Osteoblast (primary cell): ENCODE measurements around the gene MGA. TPM values are rescaled to one million over a fixed set of nuclear protein-coding genes. Genes with fewer than 3 reads are reported as not detected.

Experiments
- DNase-seq: peaks from one replicate; pipeline ENCODE4 v3.0.0; 2011; ENCODE audit warnings: low spot score, mixed read lengths; ENCODE audit not compliant: insufficient read length; ENCODE audit errors: missing footprints
- H2AFZ ChIP-seq: 2 replicates; pipeline ENCODE4 v1.6.0; 2011; ENCODE audit warnings: mild to moderate bottlenecking, low read length
- H3K27ac ChIP-seq: 2 replicates; pipeline ENCODE4 v1.5.1; 2011; ENCODE audit warnings: mild to moderate bottlenecking, low read depth, low read length, moderate library complexity
- H3K27me3 ChIP-seq: 2 replicates; pipeline ENCODE4 v1.6.0; 2012; ENCODE audit warnings: mild to moderate bottlenecking, control low read depth, inconsistent platforms, low read length, moderate library complexity; ENCODE audit not compliant: insufficient read depth
- H3K36me3 ChIP-seq: 2 replicates; pipeline ENCODE4 v1.5.1; 2011; ENCODE audit warnings: mild to moderate bottlenecking, low read length, control low read depth, moderate library complexity; ENCODE audit not compliant: insufficient read depth
- H3K4me1 ChIP-seq: 2 replicates; pipeline ENCODE4 v1.5.1; 2011; ENCODE audit warnings: mild to moderate bottlenecking, low read length, control low read depth, moderate library complexity; ENCODE audit not compliant: insufficient read depth
- H3K4me2 ChIP-seq: 2 replicates; pipeline ENCODE4 v1.6.0; 2011; ENCODE audit warnings: mild to moderate bottlenecking, low read length; ENCODE audit not compliant: insufficient read depth
- H3K4me3 ChIP-seq: fragments of 200-600 bp; sonication (generic); 3 replicates; pipeline ENCODE4 v1.5.1; 2012; ENCODE audit warnings: mild to moderate bottlenecking, low read length, inconsistent platforms; ENCODE audit not compliant: insufficient read depth
- H3K79me2 ChIP-seq: 2 replicates; pipeline ENCODE4 v1.6.0; 2012; ENCODE audit warnings: mild to moderate bottlenecking, low read length, control low read depth, inconsistent platforms; ENCODE audit not compliant: insufficient read depth
- H3K9me3 ChIP-seq: 2 replicates; pipeline ENCODE4 v1.5.1; 2011; ENCODE audit warnings: low read depth, low read length, control low read depth
- H4K20me1 ChIP-seq: 2 replicates; pipeline ENCODE4 v1.6.0; 2012; ENCODE audit warnings: mild to moderate bottlenecking, low read length, control low read depth; ENCODE audit not compliant: insufficient read depth
- total RNA-seq: library from RNA; depleted of rRNA; stranded (reverse); fragments of >200 nt; gene quantifications from 2 replicates; pipeline ENCODE4 v1.2.3, GENCODE V29; 2012
- TF ChIP-seq, protein P1 (sequence below): IDR thresholded peaks from 2 replicates; pipeline ENCODE4 v1.5.1; 2011; ENCODE audit warnings: mild to moderate bottlenecking, low read depth, low read length, moderate library complexity; ENCODE audit errors: extremely low read depth

MGA gene
- total RNA-seq, 1 donor = 40.2 TPM

DNA sequence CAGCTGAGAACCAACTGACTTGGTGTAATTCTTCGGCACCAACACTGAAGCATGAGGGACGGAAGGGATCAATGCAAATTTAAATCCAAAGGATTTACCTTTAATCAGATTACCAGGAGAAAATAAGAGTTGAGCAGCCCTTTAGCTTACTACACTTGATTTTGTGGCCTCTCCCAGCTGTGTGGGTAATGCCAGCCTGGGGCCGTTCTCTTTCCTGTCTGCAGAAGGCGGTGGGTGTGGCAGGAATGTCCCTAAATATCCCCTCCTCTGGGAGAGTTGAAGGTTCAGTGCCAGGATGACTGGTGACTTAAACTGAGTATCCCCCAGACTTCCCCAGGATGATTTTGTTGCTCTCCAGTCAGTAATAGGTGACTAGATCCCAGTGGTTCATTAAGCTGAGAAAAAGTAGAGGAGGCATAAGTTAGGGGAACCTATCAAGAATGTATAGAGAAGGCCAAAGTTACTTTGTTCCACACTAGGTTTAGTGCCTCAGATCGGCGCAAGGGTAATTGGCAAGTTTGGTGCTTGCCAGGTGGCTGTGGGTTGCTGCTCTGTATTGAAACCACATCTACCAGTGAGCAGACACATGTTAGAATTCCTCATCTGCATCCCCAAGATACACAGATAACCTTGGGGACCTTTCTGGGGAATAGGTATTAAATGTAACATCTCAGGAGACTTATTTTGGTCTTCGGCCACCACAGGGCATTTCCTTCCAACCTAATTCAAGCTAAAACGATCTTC, 137.2 kb downstream of the MGA start:
- Histone ChIP-seq H3K27me3 (no peaks in the 10 kb centered on the region), H4K20me1 (peaks cover 4% of the 10 kb centered on the region), H3K4me3 (no peak overlapping the region), H3K9me3 (no peaks in the 10 kb centered on the region), H3K27ac (no peak overlapping the region), H3K4me2 (no peak overlapping the region), H3K79me2 (peaks cover 45% of the 10 kb centered on the region), H2AFZ (no peak overlapping the region), H3K4me1 (peaks cover 31% of the 10 kb centered on the region), H3K36me3 (peaks cover 8% of the 10 kb centered on the region)
- no peak for DNase-seq
- TF ChIP-seq, protein P1, sequence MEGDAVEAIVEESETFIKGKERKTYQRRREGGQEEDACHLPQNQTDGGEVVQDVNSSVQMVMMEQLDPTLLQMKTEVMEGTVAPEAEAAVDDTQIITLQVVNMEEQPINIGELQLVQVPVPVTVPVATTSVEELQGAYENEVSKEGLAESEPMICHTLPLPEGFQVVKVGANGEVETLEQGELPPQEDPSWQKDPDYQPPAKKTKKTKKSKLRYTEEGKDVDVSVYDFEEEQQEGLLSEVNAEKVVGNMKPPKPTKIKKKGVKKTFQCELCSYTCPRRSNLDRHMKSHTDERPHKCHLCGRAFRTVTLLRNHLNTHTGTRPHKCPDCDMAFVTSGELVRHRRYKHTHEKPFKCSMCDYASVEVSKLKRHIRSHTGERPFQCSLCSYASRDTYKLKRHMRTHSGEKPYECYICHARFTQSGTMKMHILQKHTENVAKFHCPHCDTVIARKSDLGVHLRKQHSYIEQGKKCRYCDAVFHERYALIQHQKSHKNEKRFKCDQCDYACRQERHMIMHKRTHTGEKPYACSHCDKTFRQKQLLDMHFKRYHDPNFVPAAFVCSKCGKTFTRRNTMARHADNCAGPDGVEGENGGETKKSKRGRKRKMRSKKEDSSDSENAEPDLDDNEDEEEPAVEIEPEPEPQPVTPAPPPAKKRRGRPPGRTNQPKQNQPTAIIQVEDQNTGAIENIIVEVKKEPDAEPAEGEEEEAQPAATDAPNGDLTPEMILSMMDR = no peak

DNA sequence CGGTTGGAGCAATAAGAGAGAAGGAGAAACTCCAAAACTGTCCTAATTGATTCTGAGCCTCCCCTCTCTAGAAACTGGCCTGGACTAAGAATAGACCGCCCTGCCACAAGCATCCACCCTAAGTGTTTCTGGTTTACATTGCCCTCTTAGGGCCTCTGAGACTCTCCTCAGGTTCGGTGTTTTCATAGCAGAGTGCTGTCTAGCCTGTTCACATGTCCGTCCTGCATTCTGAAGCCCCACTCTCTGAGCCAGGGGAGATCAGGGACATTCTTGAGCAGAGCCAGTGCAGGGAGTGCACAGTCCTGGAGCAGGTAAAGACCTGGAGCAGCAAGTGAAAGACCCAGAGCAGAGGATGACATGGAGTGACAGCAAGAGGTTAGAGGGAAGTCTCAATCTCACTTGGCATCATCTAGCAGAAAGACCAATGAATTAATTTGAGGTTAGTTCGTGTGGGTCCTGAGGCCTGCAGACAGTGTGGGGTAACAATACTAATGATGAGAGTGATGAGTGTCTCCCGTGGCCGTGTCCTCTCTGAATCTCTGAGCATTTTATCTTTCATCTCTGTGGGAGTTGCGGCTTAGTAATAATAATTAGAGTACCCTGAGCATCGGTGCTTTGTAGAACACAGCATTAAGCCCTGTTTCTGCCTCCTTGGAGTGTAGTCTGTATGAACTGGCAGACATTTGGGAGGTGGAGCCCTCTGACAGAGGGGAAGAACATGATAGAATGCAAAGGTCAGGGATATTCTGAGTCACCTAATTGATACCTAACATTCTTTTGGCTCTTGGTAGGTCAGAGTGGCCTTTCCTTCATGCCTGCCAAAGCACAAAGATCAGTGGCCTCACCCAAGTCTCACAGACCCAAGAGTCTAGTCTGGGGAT, 138.6 kb downstream of the MGA start:
- Histone ChIP-seq H3K36me3 (peaks cover 8% of the 10 kb centered on the region), H2AFZ (no peak overlapping the region), H3K4me2 (peak overlapping the region; percentile 23), H3K4me3 (no peak overlapping the region), H3K4me1 (peaks cover 34% of the 10 kb centered on the region), H3K9me3 (no peaks in the 10 kb centered on the region), H3K27me3 (no peaks in the 10 kb centered on the region), H3K79me2 (peaks cover 36% of the 10 kb centered on the region), H3K27ac (peak overlapping the region; percentile 17), H4K20me1 (peaks cover 4% of the 10 kb centered on the region)
- DNase-seq = no peak
- TF ChIP-seq, protein P1 = no peak

DNA sequence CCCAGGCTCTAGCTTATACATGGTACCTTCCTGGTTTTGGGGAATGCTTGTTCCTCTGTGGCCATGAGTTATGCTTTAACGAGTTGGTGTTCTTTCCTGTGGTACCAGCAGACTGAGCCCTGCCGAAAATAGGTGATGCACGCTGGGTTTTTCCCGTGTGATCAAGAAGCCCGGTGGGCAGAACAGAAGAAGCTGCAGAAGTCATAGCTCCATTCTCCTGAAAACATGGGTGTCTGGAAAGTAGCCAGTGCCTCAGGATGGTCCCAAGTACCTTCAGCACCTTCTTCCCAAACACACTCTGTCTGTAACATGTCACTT, 139.2 kb downstream of the MGA start:
- no peak for DNase-seq
- Histone ChIP-seq H3K27ac (peak overlapping the region; percentile 17), H3K36me3 (peaks cover 8% of the 10 kb centered on the region), H3K4me2 (peak overlapping the region; percentile 23), H3K4me1 (peaks cover 34% of the 10 kb centered on the region), H2AFZ (no peak overlapping the region), H3K79me2 (peaks cover 36% of the 10 kb centered on the region), H3K9me3 (no peaks in the 10 kb centered on the region), H3K4me3 (no peak overlapping the region), H3K27me3 (no peaks in the 10 kb centered on the region), H4K20me1 (peaks cover 6% of the 10 kb centered on the region)
- TF ChIP-seq, protein P1 = no peak

DNA sequence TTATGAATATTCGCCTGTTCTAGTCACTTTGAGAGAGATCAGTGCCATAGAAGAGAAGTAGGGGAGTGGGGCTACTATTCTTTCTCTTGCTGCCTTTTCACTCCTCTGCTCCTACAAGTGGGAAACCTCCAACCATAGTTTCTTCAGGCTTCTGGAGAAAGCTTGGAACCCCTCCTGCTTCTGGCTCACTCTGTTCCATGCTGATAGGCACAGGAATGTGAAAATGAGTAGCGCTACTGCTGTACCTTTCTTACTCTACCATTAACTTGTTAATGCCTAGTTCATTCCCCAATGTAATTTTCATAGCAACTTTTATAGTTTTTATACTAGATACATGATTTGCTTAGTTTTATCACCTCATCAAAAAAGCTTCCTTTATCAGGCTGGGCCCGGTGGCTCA, 141.0 kb downstream of the MGA start:
- H3K9me3 ChIP-seq = no peaks in the 10 kb centered on the region
- TF ChIP-seq, protein P1 = no peak
- no peak for DNase-seq
- H3K27me3 ChIP-seq = no peaks in the 10 kb centered on the region
- H2AFZ ChIP-seq = no peak overlapping the region
- peaks cover 11% of the 10 kb centered on the region for H3K36me3 ChIP-seq
- H3K4me1 ChIP-seq = peaks cover 30% of the 10 kb centered on the region
- no peak overlapping the region for H3K4me3 ChIP-seq
- H3K27ac ChIP-seq = no peak overlapping the region
- peaks cover 11% of the 10 kb centered on the region for H4K20me1 ChIP-seq
- no peak overlapping the region for H3K4me2 ChIP-seq
- peaks cover 39% of the 10 kb centered on the region for H3K79me2 ChIP-seq
